HT1080 (cell line): ENCODE data around the gene TIAM1. TPM values are rescaled to one million over a fixed set of nuclear protein-coding genes. Genes with fewer than 3 reads are reported as not detected.
"Not testable (repeated sequence)": the region's sequence is repeated elsewhere in the genome, so short reads cannot be mapped to it uniquely, and the experiment has no call there.

ENCODE experiments used
- DNase-seq: peaks from one replicate; pipeline ENCODE4 v3.0.0-alpha.2; 2015; ENCODE audit warnings: low read depth
- total RNA-seq: library from RNA; depleted of rRNA; stranded (reverse); fragments of >200 nt; shearing (Covaris generic); gene quantifications from 2 replicates; pipeline ENCODE4 v1.2.3, GENCODE V29; 2014

Gene TIAM1
- total RNA-seq, 1 experiment from 2014 or later, result 3.5 TPM

- no peak for DNase-seq
Observed at GRCh38 chr21:31254131-31254530, 89.9 kb downstream of the TIAM1 start.

DNA sequence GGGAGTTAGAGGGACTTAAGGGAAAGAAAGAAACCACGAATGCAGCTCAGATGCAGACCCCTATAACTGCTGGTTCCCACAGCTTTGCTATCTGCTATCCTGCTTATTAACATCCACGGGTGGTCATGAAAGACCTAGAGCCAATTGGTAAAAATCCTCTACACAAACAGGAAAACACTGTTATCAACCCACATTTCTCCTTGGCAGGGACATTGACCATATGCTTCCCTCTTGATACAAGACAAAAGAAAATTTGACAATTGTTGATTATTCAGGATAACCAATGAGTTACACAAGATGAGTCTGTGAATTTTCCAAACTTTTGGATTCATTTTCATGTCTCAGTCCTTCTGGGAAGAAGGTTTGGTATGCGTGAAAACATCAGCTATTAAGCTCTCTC, 90.4 kb downstream of the TIAM1 start:
- DNase-seq, result no peak

- no peak for DNase-seq
Observed at GRCh38 chr21:31252611-31253010, 91.5 kb downstream of the TIAM1 start.

DNA sequence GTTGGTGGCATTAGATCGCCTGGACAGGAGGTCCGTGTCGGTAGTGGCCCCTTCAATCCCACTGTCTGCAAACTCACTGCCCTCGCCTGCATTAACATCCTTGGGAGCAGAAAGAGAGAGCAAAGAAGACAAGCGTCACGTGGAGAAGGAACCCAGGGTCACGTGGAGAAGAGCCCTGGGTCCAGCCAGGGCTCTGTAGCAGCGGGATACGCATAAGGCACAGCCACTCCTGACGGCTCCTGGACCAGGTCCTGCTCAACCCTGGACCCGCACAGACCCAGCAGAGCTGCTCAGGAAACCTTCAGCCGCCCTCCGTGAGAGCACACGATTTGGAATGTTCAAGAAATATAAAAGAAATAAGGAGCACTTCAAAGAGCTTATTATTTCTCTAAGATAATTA, 92.0 kb downstream of the TIAM1 start:
- DNase-seq, result no peak

DNA sequence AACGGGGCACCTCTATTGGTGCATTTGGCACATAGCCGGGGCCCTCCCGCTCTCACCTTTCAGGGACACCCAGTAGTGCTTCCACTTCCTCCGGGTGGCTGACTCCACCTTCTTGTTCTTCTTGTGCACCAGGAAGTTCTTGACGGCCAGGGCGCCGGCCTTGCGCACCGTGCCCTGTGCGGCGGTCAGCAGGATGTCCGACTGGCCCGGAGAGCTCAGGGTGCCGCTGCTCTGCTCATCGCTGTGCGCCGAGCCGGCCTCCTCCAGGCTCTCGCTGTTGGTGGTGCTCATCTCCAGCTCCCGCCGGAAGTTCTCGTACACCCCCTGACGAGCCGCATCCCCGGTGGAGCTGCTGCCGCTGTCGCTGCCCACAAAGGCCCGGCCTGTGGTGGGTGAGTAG, 92.4 kb downstream of the TIAM1 start:
- DNase-seq, result no peak

DNA sequence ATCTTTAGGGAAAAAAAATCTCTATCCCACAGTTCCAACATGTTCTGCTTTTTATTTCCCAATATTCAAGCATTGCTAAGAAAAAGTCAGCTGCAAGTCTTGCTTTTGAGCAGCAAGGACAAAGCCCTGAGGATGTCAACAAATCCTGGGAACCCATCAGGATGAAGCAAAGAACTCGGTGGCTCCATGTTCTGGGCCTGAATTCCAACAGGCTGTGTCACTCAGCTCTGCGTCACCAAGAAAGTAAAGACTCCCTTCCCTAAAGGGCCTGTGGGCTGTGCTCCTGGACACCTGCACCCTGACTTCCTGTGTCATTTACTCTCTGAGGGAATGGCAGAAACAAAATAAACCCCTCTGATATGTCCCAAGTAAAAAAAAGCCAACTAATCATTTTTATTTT, 95.5 kb downstream of the TIAM1 start:
- DNase-seq, result peak; percentile 80

- no peak for DNase-seq
Observed at GRCh38 chr21:31243611-31244010, 100.5 kb downstream of the TIAM1 start.

DNA sequence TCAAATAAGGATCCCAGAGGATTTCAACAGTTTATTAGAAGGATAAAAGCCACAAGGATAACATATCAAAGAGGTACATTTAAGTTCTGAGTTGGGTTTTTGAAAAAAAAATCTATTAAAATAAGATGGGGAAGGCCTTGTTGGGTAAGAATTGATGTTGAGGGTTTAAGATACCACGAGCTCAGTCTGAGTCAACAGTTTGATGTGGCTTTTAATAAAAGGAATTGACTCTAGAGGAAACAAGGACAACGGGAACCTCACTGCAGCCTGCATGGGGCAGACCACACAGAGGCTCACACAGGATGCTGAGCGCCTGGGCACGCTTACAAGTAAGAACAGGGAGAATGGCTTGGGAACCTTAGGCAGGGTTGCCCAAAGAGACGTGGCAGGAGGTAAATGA, 107.5 kb downstream of the TIAM1 start:
- DNase-seq, result peak; percentile 54

DNA sequence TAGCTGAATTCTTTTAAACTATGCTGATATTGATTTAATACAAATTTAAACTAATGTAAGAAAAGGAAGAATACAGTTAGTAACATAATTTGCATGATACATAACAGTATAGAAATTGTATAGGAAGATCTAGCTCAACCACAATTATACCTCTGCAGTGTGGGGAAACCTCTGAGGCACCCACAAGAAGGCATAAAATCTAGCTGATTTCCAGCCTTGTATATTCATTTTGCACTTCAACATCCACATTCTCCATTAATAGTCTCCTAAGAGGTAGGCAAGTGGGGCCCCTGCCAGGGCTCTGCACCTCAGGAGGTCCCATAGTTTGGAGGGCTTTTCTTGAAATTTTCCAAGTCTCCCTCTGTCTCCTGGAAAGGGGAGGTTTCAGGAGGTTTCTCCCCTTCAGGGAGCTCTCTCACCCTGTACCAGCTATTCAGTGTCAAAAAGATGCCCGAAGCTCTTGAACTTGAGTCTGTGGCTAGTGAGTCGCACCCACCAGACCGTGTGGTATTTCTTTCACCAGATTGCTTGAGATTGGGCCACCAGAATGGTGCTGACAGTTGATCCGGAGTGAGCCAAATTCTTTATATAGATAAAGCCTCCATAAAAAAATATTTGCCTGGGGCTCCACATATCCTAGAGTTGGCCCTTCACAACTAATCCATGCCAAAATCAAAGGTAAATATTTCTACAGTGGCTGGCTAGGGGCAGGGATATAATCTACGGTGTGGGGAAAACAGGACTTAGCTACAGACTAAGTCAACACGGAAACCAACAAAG, 108.2 kb downstream of the TIAM1 start:
- peak; percentile 60 for DNase-seq

GRCh38 chr21:31234936-31235335, 109.1 kb downstream of the TIAM1 start:
- DNase-seq, result no peak

GRCh38 chr21:31233711-31234110, 110.3 kb downstream of the TIAM1 start:
- DNase-seq, result no peak

- no peak for DNase-seq
Observed at GRCh38 chr21:31232344-31232743, 111.7 kb downstream of the TIAM1 start.

GRCh38 chr21:31230937-31231336, 113.1 kb downstream of the TIAM1 start:
- DNase-seq, result no peak

GRCh38 chr21:31228723-31229122, 115.3 kb downstream of the TIAM1 start:
- DNase-seq, result not testable (repeated sequence)

GRCh38 chr21:31225713-31226112, 118.3 kb downstream of the TIAM1 start:
- DNase-seq, result no peak

- no peak for DNase-seq
Observed at GRCh38 chr21:31222142-31222541, 121.9 kb downstream of the TIAM1 start.

GRCh38 chr21:31221043-31221442, 123.0 kb downstream of the TIAM1 start:
- DNase-seq, result no peak

DNA sequence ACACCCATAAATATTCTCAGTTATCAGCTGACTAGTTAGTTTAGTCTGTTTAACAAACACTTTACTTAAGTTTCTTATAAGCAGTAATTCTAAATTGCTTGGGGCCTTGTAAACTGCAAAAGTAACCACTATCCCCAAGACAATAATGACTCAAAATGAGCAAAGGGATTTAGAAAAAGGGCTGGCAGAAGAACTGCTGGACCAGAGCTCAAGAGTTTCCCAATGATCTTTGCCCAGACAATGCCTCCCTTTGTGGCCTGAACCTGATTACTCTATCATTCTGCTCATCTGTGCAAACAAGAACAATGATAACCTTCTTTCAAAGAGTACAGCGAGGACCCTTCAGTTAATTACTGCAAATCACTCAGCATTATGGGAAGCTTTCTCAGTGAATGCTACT, 123.5 kb downstream of the TIAM1 start:
- peak; percentile 33 for DNase-seq

- DNase-seq, result peak; percentile 3
Observed at GRCh38 chr21:31218830-31219608, 125.0 kb downstream of the TIAM1 start.

GRCh38 chr21:31216206-31216605, 127.9 kb downstream of the TIAM1 start:
- DNase-seq, result no peak

DNA sequence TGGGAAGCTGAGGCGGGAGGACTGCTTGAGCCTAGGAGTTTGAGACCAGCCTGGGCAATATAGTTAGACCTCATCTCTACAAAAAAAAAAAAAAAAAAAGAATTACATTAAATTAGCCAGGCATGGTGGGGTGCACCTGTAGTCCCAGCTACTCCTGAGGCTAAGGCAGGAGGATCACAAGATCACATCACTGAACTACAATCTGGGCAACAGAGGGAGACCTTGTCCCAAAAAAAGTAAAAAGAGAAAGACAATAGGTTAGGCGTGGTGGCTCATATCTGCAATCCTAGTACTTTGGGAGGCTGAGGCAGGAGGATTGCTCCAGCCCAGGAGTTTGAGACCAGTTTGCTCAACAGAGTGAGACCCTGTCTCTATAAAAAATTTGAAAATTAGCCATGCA, 130.3 kb downstream of the TIAM1 start:
- DNase-seq, result peak; percentile 27

- DNase-seq, result no peak
Observed at GRCh38 chr21:31211836-31212235, 132.2 kb downstream of the TIAM1 start.

DNA sequence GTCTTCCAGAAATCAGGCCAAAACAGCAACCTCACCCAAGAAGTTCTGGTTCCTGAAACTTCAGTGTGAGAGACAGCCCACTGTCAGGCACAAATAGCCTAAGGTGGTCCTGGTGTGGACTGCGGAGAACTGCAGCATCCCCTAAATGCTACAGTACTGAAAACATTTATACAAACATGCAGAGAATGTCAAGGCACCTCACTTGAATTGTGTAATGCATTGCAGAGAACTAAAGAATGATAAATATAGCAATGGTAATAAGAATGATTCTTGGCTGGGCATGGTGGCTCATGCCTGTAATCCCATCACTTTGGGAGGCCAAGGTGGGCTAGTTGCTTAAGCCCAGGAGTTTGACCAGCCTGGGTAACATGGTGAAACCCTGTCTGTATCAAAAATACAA, 138.6 kb downstream of the TIAM1 start:
- no peak for DNase-seq
